ENCODE measurements around the gene CACFD1. TPM values are rescaled to one million over a fixed set of nuclear protein-coding genes. Genes with fewer than 3 reads are reported as not detected.

CACFD1 gene
- total RNA-seq, 1 experiment from 2014 or later, result 6.9 TPM

DNA sequence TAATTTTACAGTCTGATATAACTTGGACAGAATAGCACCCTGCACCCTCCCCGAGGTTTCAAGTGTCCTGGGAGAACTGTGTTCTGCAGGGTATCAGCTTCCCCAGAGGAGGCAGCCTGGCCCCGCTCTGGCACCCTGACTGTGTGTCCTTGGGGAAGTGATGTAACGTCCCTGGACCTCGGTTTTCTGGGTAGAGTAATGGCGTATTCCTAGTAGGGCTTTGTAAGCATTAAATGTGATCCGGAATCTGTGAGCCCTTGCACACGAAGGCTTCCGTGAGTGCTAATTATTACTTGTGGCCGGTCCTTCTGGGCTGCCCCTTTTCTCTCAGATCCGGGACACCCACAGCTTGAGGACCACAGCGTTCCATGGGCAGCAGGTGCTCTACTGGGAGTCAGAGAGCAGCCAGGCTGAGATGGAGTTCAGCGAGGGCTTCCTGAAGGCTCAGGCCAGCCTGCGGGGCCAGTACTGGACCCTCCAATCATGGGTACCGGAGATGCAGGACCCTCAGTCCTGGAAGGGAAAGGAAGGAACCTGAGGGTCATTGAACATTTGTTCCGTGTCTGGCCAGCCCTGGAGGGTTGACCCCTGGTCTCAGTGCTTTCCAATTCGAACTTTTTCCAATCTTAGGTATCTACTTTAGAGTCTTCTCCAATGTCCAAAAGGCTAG, 1.0 kb upstream of the CACFD1 start:
- BruUV-seq (replicated peaks), result no TSS peak
- peak overlapping the region; percentile 18; the same call in 1 of the 2 replicates for H3K9ac ChIP-seq (ENCODE audit: low read length)
- POLR2A ChIA-PET, result interaction anchor here (0.6 to 1.5 kb wide), 5 partner anchors 9 to 106 kb away, joined by 3 to 8 read pairs (median 4); partner anchors contain the start of gene ADAMTS13
- peak overlapping the region; percentile 39 for H2AFZ ChIP-seq (ENCODE audit: low read depth, low read length, poor library complexity, severe bottlenecking)
- peaks cover 16 to 17% of the 10 kb centered on the region in 2 experiments for H3K4me1 ChIP-seq (ENCODE audit: control insufficient read depth in 1 of 2, insufficient read depth in 2 of 2, low read length in 2 of 2)
- H3K4me3 ChIP-seq (replicated peaks in 1 of 2; ENCODE audit: low read depth in 1 of 2, low read length in 2 of 2), result peak overlapping the region; percentile 15 to 64; a peak in 3 of 4 replicates
- H3K79me2 ChIP-seq (ENCODE audit: insufficient read depth, low read length), result no peaks in the 10 kb centered on the region
- ATAC-seq, result no peak
- no peaks in the 10 kb centered on the region for H3K36me3 ChIP-seq (ENCODE audit: control insufficient read depth in 1 of 2, insufficient read depth in 2 of 2, low read length in 2 of 2)
- intact Hi-C loops (cut with micrococcal nuclease), result no loop called here
- no peaks in the 10 kb centered on the region for H4K20me1 ChIP-seq (ENCODE audit: insufficient read depth)
- CTCF ChIA-PET, result interaction anchor here (0.7 to 1.2 kb wide), 7 partner anchors 9 to 437 kb away, joined by 3 to 10 read pairs (median 4); partner anchors contain the start of gene REXO4
- H3K9me3 ChIP-seq (ENCODE audit: control insufficient read depth in 1 of 2, insufficient read depth in 1 of 2, low read depth in 1 of 2, low read length in 2 of 2), result no peaks in the 10 kb centered on the region
- RAD21 ChIA-PET (ENCODE audit: low non-redundant PET in 1 of 2, low total read pairs in 2 of 2, uncharacterized antibody in 2 of 2, unreplicated experiment in 2 of 2), result interaction anchor here in 1 of 2 experiments (1.2 kb wide), 1 partner anchor 28 kb away, joined by 5 read pairs; no protein-coding TSS in a partner anchor
- no peaks in the 10 kb centered on the region for H3K27me3 ChIP-seq (ENCODE audit: insufficient read depth, low read length)
- TF ChIP-seq EZH2 (IDR thresholded peaks at IDR 0.05) (no peak), EZH2phosphoT487 (IDR thresholded peaks at IDR 0.05; ENCODE audit: borderline replicate concordance) (no peak), ELF1 (IDR thresholded peaks at IDR 0.05; ENCODE audit: borderline replicate concordance, low read depth) (no peak), CEBPB (IDR thresholded peaks at IDR 0.05; ENCODE audit: low read depth) (no peak), ZNF274 (IDR thresholded peaks at IDR 0.05; ENCODE audit: low read depth, low read length) (no peak), YY1 (IDR thresholded peaks at IDR 0.05; ENCODE audit: extremely low read depth, insufficient replicate concordance, low read depth, low read length) (no peak), TCF7L2 (IDR thresholded peaks at IDR 0.05; ENCODE audit: borderline replicate concordance, extremely low read depth, insufficient read depth, insufficient read length) (no peak), JUND (IDR thresholded peaks at IDR 0.05) (no peak), EGR1 (IDR thresholded peaks at IDR 0.05; ENCODE audit: low read depth) (no peak), FOSL1 (IDR thresholded peaks at IDR 0.05; ENCODE audit: low read depth) (no peak), POLR2AphosphoS5 (IDR thresholded peaks at IDR 0.05; ENCODE audit: low read depth, low read length) (no peak), CBX3 (IDR thresholded peaks at IDR 0.05; ENCODE audit: low read depth) (no peak), SRF (IDR thresholded peaks at IDR 0.05; ENCODE audit: low read depth) (no peak), SIN3A (IDR thresholded peaks at IDR 0.05; ENCODE audit: low read depth) (no peak), SP1 (IDR thresholded peaks at IDR 0.05; ENCODE audit: low read depth) (no peak)
- TF ChIP-seq, protein P1, sequence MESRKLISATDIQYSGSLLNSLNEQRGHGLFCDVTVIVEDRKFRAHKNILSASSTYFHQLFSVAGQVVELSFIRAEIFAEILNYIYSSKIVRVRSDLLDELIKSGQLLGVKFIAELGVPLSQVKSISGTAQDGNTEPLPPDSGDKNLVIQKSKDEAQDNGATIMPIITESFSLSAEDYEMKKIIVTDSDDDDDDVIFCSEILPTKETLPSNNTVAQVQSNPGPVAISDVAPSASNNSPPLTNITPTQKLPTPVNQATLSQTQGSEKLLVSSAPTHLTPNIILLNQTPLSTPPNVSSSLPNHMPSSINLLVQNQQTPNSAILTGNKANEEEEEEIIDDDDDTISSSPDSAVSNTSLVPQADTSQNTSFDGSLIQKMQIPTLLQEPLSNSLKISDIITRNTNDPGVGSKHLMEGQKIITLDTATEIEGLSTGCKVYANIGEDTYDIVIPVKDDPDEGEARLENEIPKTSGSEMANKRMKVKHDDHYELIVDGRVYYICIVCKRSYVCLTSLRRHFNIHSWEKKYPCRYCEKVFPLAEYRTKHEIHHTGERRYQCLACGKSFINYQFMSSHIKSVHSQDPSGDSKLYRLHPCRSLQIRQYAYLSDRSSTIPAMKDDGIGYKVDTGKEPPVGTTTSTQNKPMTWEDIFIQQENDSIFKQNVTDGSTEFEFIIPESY (IDR thresholded peaks at IDR 0.05; ENCODE audit: extremely low read depth, insufficient replicate concordance, low read length), result no peak
- TF ChIP-seq, protein P2, sequence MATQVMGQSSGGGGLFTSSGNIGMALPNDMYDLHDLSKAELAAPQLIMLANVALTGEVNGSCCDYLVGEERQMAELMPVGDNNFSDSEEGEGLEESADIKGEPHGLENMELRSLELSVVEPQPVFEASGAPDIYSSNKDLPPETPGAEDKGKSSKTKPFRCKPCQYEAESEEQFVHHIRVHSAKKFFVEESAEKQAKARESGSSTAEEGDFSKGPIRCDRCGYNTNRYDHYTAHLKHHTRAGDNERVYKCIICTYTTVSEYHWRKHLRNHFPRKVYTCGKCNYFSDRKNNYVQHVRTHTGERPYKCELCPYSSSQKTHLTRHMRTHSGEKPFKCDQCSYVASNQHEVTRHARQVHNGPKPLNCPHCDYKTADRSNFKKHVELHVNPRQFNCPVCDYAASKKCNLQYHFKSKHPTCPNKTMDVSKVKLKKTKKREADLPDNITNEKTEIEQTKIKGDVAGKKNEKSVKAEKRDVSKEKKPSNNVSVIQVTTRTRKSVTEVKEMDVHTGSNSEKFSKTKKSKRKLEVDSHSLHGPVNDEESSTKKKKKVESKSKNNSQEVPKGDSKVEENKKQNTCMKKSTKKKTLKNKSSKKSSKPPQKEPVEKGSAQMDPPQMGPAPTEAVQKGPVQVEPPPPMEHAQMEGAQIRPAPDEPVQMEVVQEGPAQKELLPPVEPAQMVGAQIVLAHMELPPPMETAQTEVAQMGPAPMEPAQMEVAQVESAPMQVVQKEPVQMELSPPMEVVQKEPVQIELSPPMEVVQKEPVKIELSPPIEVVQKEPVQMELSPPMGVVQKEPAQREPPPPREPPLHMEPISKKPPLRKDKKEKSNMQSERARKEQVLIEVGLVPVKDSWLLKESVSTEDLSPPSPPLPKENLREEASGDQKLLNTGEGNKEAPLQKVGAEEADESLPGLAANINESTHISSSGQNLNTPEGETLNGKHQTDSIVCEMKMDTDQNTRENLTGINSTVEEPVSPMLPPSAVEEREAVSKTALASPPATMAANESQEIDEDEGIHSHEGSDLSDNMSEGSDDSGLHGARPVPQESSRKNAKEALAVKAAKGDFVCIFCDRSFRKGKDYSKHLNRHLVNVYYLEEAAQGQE (IDR thresholded peaks at IDR 0.05; ENCODE audit: low read depth), result no peak
- TF ChIP-seq, protein P3, sequence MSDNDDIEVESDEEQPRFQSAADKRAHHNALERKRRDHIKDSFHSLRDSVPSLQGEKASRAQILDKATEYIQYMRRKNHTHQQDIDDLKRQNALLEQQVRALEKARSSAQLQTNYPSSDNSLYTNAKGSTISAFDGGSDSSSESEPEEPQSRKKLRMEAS (IDR thresholded peaks at IDR 0.05), result no peak
- H3K27ac ChIP-seq (ENCODE audit: low read depth, low read length), result no peak overlapping the region
- no peaks in the 10 kb centered on the region for H3K9me2 ChIP-seq (ENCODE audit: insufficient read depth)
- H3K4me2 ChIP-seq (ENCODE audit: low read length), result peak overlapping the region; percentile 81
- no peak for DNase-seq (ENCODE audit: low read depth, low spot score)
